DLD1 (cell line): ENCODE results near the gene ULK3.

ENCODE experiments used
- in situ Hi-C: cut with HindIII; loops from 2 replicates; pipeline ENCODE4 v1.10.0; 2017; ENCODE audit warnings: low sequenced_read_pairs

ULK3 gene

DNA sequence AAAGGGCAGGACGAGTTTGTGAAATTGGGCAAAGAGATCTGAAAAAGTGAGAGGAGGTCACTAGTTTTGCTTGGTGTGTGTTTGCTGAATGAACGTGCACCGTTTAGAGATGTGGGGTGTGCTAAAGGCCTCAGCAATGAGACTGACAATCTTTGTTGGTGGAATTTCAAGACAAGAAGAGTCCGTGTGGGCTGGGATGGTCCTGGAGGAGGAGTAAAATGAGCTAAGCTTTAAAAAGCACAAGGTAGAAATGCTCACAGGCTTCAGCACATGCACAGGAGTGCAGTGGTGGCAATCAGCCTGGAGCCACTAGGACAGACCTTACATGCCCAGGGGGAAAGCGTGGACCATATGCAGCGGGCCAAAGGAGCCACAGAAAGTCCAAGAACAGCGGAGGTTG, 18.0 kb downstream of the ULK3 start:
- in situ Hi-C loops: no loop called here

DNA sequence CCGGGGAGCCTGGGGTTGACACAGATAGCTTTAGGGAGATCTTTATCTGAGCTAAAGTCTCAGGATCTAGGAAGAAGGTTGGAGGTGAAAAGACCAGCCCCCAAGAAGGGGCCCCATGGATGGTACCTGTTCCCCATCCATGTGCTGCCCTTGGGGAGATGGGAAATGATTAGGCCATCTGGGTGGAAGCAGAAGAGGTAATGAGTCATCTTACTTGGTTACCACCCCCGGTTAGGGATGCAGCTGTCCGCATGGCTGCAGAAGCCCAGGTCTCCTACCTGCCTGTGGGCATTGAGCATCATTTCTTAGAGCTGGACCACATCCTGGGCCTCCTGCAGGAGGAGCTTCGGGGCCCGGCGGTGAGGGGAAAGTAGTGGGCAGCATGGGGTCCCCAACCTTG, 19.6 kb downstream of the ULK3 start:
- in situ Hi-C loops: no loop called here

GRCh38 chr15:74822233-74822632, 20.7 kb downstream of the ULK3 start:
- in situ Hi-C loops: no loop called here

GRCh38 chr15:74821790-74822158, 21.2 kb downstream of the ULK3 start:
- in situ Hi-C loops: no loop called here

- in situ Hi-C loops: no loop called here
Observed at GRCh38 chr15:74821091-74821789, 21.7 kb downstream of the ULK3 start.

DNA sequence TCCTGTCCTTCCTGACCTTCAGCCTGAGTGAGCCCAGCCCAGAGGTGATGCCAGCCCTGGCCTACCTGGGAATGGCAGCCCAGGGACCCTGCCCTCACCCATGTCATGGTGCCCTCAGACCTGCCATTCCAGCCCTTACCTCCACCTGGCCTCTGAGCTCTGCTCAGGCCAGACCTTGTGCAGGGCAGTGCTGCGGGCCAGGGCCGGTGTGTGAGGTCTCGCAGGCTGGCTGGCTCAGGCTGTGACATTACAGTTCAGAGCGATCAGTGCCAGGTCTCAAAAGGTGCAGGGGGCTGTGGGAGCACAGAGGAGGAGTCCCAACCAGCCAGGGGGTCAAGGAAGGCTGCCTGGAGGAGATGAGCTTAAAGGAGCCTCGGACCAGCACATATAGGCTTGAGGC, 22.9 kb downstream of the ULK3 start:
- in situ Hi-C loops: no loop called here

GRCh38 chr15:74817370-74817737, 25.6 kb downstream of the ULK3 start:
- in situ Hi-C loops: loop anchor here (10.0 kb wide), 2 partner anchors 63 to 87 kb away; partner anchors contain the start of gene FAM219B

DNA sequence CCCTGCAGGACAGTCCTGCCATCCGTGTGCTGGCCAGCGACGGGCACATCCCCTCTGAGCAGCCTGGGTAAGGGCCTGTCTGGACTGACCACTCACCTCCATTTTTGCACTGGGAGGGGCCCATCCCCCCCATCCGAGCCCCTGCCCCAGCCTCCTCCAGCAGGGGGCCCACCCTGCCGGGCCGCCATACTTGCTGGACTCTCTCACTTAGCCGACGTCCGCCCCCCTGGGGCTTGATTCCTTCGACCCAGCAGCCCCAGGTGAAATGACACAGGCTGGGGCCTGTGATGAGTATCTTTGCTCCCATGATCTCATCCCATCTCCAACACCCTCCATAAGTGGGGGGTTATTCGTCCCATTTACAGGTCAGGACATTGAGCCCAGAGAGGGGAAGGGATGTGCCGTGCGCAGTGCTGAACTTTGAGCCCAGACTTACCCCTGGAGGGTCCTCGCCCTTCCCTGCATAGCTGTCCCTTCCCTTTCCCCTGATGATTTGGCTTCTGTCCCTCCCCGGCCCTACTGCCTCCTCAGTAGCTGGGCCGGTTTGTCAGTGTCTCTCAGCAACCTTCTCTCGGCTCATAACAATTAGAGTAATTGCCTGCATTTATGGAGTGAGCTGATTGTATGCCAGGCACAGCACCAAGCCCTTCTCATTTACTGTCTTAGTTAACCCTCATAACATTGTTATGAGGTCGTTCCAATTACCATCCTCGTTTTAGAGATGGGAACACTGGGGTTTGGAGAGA, 26.2 kb downstream of the ULK3 start:
- in situ Hi-C loops: loop anchor here (10.0 kb wide), 2 partner anchors 62 to 88 kb away; partner anchors contain the start of gene FAM219B

DNA sequence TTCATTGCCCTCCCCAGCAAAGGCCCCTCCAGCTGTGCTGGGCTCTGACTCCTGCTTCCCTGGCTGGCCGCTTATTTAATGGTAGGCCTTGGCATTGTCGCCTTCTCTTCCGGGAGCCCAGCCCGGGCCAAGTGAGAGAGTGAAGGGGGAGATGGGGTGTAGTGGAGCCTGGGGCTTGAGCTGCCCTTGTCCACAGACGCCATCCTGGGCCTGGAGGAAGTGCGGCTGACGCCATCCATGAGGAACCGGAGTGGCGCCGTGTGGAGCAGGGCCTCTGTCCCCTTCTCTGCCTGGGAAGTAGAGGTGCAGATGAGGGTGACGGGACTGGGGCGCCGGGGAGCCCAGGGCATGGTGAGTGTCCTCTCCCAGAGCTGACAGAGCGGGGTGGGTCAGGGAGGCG, 27.0 kb downstream of the ULK3 start:
- in situ Hi-C loops: loop anchor here (10.0 kb wide), 2 partner anchors 61 to 89 kb away; partner anchors contain the start of gene FAM219B

- in situ Hi-C loops: loop anchor here (10.0 kb wide), 2 partner anchors 61 to 89 kb away; partner anchors contain the start of gene FAM219B
Observed at GRCh38 chr15:74815121-74815934, 27.6 kb downstream of the ULK3 start.

GRCh38 chr15:74812533-74812932, 30.4 kb downstream of the ULK3 start, which contains the start of gene LMAN1L:
LMAN1L (plus strand) TSS chr15:74812835; CDS start chr15:74812855, 20 bp downstream.
- in situ Hi-C loops: loop anchor here (10.0 kb wide), 2 partner anchors 58 to 92 kb away; partner anchors contain the start of gene FAM219B

GRCh38 chr15:74809956-74810355, 33.0 kb downstream of the ULK3 start:
- in situ Hi-C loops: loop anchor here (10.0 kb wide), 2 partner anchors 55 to 95 kb away; partner anchors contain the start of gene FAM219B

GRCh38 chr15:74809242-74809641, 33.7 kb downstream of the ULK3 start:
- in situ Hi-C loops: no loop called here

GRCh38 chr15:74808840-74809229, 34.1 kb downstream of the ULK3 start:
- in situ Hi-C loops: no loop called here

DNA sequence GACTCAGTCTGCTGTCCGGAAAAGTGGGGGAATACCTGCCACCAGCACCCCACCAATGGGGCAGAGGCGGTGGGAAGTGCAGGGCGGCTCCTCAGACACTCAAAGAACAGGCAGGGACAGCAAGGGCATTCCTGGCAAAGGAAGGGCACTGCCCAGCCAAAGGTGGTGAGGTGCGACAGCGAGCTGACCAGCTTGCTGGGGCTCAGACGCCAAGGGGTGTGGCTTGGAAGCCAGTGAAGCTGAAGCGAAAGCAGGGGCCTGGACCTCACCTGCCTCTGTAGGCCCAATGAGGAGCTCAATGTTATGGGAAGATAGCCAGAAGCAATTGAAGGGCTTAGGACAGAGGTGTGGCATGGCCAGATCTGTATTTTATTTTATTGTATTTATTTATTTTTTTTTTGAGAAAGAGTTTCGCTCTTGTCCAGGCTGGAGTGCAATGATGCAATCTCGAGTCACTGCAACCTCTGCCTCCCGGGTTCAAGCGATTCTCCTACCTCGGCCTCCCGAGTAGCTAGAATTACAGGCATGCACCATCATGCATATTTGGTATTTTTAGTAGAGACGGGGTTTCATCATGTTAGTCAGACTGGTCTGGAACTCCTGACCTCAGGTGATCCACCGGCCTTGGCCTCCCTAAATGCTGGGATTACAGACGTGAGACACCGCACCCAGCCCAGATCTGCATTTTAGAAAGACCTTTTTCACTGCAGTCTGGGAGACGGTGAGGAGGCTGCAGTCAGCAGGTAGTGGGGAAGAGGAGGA, 34.7 kb downstream of the ULK3 start:
- in situ Hi-C loops: no loop called here

DNA sequence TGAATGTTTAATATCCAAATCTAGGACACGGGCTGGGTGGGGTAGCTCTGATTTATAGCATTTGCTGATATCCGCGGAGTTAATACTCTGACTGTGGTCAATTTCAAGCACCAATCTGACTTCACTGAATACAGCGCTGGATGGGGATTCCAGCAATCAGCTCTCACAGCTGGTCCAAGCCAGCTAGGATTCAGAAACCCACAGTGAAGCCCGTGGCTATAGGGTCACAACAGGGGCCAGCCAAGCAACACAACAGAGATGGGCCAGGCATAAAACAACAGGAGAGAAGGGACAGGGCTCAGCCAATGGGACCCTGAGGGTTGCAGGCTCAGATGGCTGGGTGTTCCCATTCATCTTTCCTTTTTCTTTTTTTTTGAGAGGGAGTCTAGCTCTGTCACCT, 35.7 kb downstream of the ULK3 start:
- in situ Hi-C loops: no loop called here

GRCh38 chr15:74804935-74805334, 38.0 kb downstream of the ULK3 start:
- in situ Hi-C loops: no loop called here

DNA sequence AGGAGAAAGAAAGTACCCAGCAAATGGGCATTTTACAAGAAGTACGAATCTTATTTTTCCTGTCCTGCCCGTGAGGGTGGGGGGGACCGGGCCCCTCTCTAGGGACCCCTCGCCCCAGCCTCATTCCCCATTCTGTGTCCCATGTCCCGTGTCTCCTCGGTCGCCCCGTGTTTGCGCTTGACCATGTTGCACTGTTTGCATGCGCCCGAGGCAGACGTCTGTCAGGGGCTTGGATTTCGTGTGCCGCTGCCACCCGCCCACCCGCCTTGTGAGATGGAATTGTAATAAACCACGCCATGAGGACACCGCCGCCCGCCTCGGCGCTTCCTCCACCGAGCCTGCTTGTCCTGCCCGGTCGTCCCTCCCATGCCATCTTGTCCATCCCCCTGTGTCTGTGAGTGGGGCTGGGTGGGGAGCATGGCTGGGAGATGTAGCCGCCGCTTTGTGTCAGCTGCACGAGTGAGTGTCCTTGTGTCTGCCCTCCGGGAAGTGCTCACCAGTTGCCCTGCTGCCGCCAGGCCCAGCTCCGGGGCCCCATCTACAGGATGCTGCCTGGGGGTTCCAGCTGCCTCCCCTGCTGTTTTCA, 40.0 kb downstream of the ULK3 start:
- in situ Hi-C loops: no loop called here

DNA sequence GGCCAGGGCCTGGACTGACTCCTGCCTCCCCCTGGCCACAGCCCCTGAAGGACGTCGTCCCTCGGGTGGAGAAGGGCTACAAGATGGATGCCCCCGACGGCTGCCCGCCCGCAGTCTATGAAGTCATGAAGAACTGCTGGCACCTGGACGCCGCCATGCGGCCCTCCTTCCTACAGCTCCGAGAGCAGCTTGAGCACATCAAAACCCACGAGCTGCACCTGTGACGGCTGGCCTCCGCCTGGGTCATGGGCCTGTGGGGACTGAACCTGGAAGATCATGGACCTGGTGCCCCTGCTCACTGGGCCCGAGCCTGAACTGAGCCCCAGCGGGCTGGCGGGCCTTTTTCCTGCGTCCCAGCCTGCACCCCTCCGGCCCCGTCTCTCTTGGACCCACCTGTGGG, 40.7 kb downstream of the ULK3 start:
- in situ Hi-C loops: no loop called here
